Astrocyte of the spinal cord (primary cell): Measurements from ENCODE around the gene TBX5.

ENCODE experiments used
- DNase-seq: peaks from one replicate; pipeline ENCODE4 v3.0.0; 2011; ENCODE audit warnings: low read depth, low spot score
- H3K4me3 ChIP-seq: 2 replicates; pipeline ENCODE4 v1.5.1; 2011; ENCODE audit warnings: low read depth, mild to moderate bottlenecking, low read length, moderate library complexity
- in situ Hi-C: cut with HindIII; loops from 2 replicates; pipeline ENCODE4 v1.10.0; 2017; ENCODE audit warnings: low sequenced_read_pairs
- TF ChIP-seq, protein P1 (sequence below): IDR thresholded peaks from 2 replicates; pipeline ENCODE4 v1.5.1; 2012; ENCODE audit warnings: low read depth, mild to moderate bottlenecking, low read length, inconsistent platforms

The TBX5 gene

DNA sequence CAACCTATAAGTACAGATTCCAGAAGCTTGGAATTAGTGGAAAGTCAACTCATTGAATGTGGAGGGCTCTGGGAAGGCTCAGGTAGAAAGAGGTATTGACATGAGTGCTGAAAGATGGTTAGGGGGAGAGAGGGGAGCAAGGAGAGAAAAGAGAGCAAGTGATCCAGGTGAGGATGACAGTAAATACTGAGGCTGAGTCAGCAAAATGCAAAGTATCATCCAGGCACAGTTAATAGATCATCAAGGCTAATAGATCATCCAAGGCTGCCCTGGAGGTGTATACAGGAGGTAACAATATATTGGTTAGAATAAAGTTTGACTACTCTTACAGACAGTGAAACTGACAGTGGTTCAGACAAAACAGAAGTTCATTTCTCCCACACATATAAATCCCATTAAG, 100.5 kb downstream of the TBX5 start:
- no peak for DNase-seq
- in situ Hi-C loops = no loop called here
- TF ChIP-seq, protein P1, sequence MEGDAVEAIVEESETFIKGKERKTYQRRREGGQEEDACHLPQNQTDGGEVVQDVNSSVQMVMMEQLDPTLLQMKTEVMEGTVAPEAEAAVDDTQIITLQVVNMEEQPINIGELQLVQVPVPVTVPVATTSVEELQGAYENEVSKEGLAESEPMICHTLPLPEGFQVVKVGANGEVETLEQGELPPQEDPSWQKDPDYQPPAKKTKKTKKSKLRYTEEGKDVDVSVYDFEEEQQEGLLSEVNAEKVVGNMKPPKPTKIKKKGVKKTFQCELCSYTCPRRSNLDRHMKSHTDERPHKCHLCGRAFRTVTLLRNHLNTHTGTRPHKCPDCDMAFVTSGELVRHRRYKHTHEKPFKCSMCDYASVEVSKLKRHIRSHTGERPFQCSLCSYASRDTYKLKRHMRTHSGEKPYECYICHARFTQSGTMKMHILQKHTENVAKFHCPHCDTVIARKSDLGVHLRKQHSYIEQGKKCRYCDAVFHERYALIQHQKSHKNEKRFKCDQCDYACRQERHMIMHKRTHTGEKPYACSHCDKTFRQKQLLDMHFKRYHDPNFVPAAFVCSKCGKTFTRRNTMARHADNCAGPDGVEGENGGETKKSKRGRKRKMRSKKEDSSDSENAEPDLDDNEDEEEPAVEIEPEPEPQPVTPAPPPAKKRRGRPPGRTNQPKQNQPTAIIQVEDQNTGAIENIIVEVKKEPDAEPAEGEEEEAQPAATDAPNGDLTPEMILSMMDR = no peak
- no peak overlapping the region for H3K4me3 ChIP-seq
